Heart left ventricle (tissue), 13 donors: ENCODE results near the gene CDH13.

ENCODE experiments used
- POLR2A ChIP-seq, 2 donors: fragments of 450-650 bp; IDR thresholded peaks; one replicate each; pipeline ENCODE4 v1.6.1; 2017; ENCODE audit warnings: antibody characterized with exemption in 2 of 2, mild to moderate bottlenecking in 2 of 2, moderate library complexity in 2 of 2
- TF ChIP-seq, protein P1 (sequence below), 12 donors: fragments of 200-600 bp; sonication (generic) in 4 of 12; IDR thresholded peaks; one replicate each; pipeline versions ENCODE4 v1.5.0 to v1.8.0; 2018 to 2022; ENCODE audit warnings: antibody characterized with exemption in 12 of 12, mild to moderate bottlenecking in 5 of 12
- donor health status: ischemic (EF 13 %, LVEDD 7.1; RV severe dilation, severe dysfunction).
- donor health status: DM: no; HTN: yes; CAD: no.
- donor health status: DM: no; HTN: no; CAD: no.
- donor health status: ischemic (EF 25% LVEDD 6.9; RV normal size, moderate dysfunction).
- donor health status: ischemic (EF 25% LVEDD 5.7; RV mildly dilated, moderate dysfunction).
- donor health status: ischemic (EF 35%, LVEDD 5.7; RV mildly dilated, moderate dysfunction).
- donor health status: nonischemic (EF 11% LVEDD 7.7; RV severe dilation, severe dysfunction).
- donor health status: DM: yes; HTN: yes; CAD: no.
- donor health status: PGD.
- donor health status: ischemic (EF 29% LVEDD 5.4; RV normal size, mild dysfunction).
- donor health status: nonischemic (EF 23%, LVEDD 6.1; RV moderate dilation, normal function).

DNA sequence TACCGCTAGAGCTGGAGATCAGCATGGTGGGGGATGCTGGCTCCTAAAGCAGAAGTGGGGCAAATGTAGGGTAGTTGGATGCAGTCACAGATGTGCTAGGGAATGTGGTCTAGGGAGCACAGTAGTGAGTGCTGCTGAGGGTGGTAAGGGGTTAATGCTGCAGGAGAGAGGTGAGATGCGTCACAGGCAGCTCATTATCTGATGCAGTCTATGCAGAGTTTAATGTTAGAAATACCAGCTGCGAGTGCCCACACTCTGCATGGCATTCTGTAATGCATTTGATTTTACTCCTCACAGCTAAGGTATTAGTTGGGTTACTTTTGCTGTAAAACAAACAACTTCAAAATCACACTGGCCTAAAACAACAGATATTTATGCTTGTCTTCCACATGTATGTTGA, 689.7 kb downstream of the CDH13 start:
- no peak for TF ChIP-seq POLR2A (IDR thresholded peaks at IDR 0.05)
- TF ChIP-seq, protein P1, sequence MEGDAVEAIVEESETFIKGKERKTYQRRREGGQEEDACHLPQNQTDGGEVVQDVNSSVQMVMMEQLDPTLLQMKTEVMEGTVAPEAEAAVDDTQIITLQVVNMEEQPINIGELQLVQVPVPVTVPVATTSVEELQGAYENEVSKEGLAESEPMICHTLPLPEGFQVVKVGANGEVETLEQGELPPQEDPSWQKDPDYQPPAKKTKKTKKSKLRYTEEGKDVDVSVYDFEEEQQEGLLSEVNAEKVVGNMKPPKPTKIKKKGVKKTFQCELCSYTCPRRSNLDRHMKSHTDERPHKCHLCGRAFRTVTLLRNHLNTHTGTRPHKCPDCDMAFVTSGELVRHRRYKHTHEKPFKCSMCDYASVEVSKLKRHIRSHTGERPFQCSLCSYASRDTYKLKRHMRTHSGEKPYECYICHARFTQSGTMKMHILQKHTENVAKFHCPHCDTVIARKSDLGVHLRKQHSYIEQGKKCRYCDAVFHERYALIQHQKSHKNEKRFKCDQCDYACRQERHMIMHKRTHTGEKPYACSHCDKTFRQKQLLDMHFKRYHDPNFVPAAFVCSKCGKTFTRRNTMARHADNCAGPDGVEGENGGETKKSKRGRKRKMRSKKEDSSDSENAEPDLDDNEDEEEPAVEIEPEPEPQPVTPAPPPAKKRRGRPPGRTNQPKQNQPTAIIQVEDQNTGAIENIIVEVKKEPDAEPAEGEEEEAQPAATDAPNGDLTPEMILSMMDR (IDR thresholded peaks at IDR 0.05), result no peak
